Neutrophil (primary cell): ENCODE measurements around the gene TNKS2.

Experiments
- H3K27ac ChIP-seq: fragments of 200-600 bp; sonication (generic); 2 replicates; pipeline ENCODE4 v1.5.1; 2016; ENCODE audit warnings: mild to moderate bottlenecking, moderate library complexity
- H3K27me3 ChIP-seq: fragments of 200-600 bp; sonication (generic); 2 replicates; pipeline ENCODE4 v1.6.0; 2016; ENCODE audit warnings: mild to moderate bottlenecking
- H3K36me3 ChIP-seq: fragments of 200-600 bp; sonication (generic); 2 replicates; pipeline ENCODE4 v1.5.1; 2017
- H3K4me1 ChIP-seq, 2 experiments: fragments of 200-600 bp in 1 of 2; sonication (generic) in 1 of 2; 1 replicate in 1 of 2; 2 replicates in 1 of 2; pipeline versions ENCODE4 v1.5.1 to v1.6.1; 2013 to 2016; ENCODE audit warnings: low read depth in 1 of 2, low read length in 1 of 2, mild to moderate bottlenecking in 1 of 2, moderate library complexity in 1 of 2; ENCODE audit not compliant: control insufficient read depth in 1 of 2, insufficient read depth in 1 of 2
- H3K4me3 ChIP-seq, 2 experiments: fragments of 200-600 bp in 1 of 2; sonication (generic) in 1 of 2; 1 replicate in 1 of 2; 2 replicates in 1 of 2; pipeline ENCODE4 v1.5.1; 2013 to 2016; ENCODE audit warnings: low read depth in 1 of 2, low read length in 1 of 2, mild to moderate bottlenecking in 1 of 2, moderate library complexity in 1 of 2
- H3K9me3 ChIP-seq: fragments of 200-600 bp; sonication (generic); 2 replicates; pipeline ENCODE4 v1.5.1; 2016
- CTCF ChIP-seq: fragments of 200-600 bp; sonication (generic); IDR thresholded peaks from 2 replicates; pipeline ENCODE4 v1.5.1; 2016; ENCODE audit warnings: antibody characterized with exemption

TNKS2 gene

DNA sequence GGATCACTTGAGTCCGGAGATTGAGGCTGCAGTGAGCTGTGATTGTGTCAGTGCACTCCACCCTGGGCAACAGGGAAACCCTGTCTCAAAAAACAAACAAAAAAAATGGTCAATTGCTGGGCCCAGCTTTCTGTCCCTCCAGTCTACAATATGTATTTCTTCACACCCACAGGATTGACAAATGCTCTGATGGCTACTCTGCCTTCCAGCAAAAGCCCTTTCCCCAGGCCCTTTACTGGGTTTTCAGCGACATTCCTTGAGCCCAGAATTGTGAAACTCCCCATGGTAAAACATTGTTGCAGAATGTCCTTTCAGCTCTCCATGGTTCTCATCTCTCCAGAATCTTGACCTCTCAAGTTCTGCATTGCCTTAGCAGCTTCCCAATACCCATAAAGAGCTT, 23.7 kb upstream of the TNKS2 start:
- no peak for TF ChIP-seq CTCF

GRCh38 chr10:91775731-91776130, 22.5 kb upstream of the TNKS2 start:
- Histone ChIP-seq H3K36me3 (no peaks in the 10 kb centered on the region), H3K27ac (no peak overlapping the region), H3K4me3 (no peak overlapping the region), H3K27me3 (peaks cover 12% of the 10 kb centered on the region), H3K9me3 (no peaks in the 10 kb centered on the region), H3K4me1 (no peaks in the 10 kb centered on the region)
- no peak for TF ChIP-seq CTCF

More for the DNA sequence above, 23.7 kb upstream of the TNKS2 start:
- Histone ChIP-seq H3K4me3 (no peak overlapping the region), H3K27ac (no peak overlapping the region), H3K27me3 (peaks cover 8% of the 10 kb centered on the region), H3K4me1 (no peaks in the 10 kb centered on the region), H3K36me3 (no peaks in the 10 kb centered on the region), H3K9me3 (no peaks in the 10 kb centered on the region)

DNA sequence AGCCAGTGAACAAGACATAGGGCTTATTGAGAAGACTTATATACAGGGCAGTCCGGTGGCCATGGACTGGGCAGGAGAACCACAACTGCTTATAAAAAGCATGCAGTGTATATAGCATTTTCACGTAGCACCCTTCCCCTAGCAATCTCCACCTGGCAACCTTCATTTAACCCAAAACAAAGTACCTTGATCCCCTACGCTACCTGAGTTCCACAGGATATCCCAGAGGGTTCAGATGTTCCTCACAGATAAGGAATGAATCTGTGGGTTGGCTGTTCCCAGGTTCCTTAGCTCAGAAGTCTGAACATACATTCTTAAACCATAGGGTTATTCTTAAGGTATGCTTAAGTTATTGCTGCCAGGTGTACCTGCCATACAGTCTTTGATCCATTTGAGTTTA, 22.0 kb upstream of the TNKS2 start:
- Histone ChIP-seq H3K9me3 (no peaks in the 10 kb centered on the region), H3K4me3 (no peak overlapping the region), H3K36me3 (no peaks in the 10 kb centered on the region), H3K27me3 (peaks cover 12% of the 10 kb centered on the region), H3K27ac (no peak overlapping the region), H3K4me1 (no peaks in the 10 kb centered on the region)
- no peak for TF ChIP-seq CTCF

GRCh38 chr10:91778485-91778884, 19.7 kb upstream of the TNKS2 start:
- H3K27me3 ChIP-seq: peaks cover 10% of the 10 kb centered on the region
- H3K4me1 ChIP-seq: no peaks in the 10 kb centered on the region
- no peak overlapping the region for H3K4me3 ChIP-seq
- H3K9me3 ChIP-seq: no peaks in the 10 kb centered on the region
- no peaks in the 10 kb centered on the region for H3K36me3 ChIP-seq
- no peak overlapping the region for H3K27ac ChIP-seq
- no peak for TF ChIP-seq CTCF

- no peaks in the 10 kb centered on the region for H3K36me3 ChIP-seq
- no peak overlapping the region for H3K27ac ChIP-seq
- no peak for TF ChIP-seq CTCF
- H3K4me3 ChIP-seq: no peak overlapping the region
- H3K27me3 ChIP-seq: peaks cover 4% of the 10 kb centered on the region
- no peaks in the 10 kb centered on the region for H3K4me1 ChIP-seq
- no peaks in the 10 kb centered on the region for H3K9me3 ChIP-seq
These were observed 19.1 kb upstream of the TNKS2 start for GRCh38 chr10:91779011-91779605.

- Histone ChIP-seq H3K27me3 (peaks cover 10% of the 10 kb centered on the region), H3K36me3 (no peaks in the 10 kb centered on the region), H3K4me1 (no peaks in the 10 kb centered on the region), H3K9me3 (no peaks in the 10 kb centered on the region), H3K27ac (no peak overlapping the region), H3K4me3 (no peak overlapping the region)
- TF ChIP-seq CTCF: no peak
These were observed 15.7 kb upstream of the TNKS2 start for GRCh38 chr10:91782539-91782938.
